Thyroid gland (tissue), 4 donors: ENCODE measurements around the gene RPAP2. TPM values are rescaled to one million over a fixed set of nuclear protein-coding genes. Genes with fewer than 3 reads are reported as not detected.

Experiments
- DNase-seq, 2 donors: peaks; one replicate each; pipeline ENCODE4 v3.0.0-alpha.2; 2019
- H3K27ac ChIP-seq, 3 donors: fragments of 200-600 bp; sonication (generic); 1 replicate in 2 of 3; 2 replicates in 1 of 3; pipeline ENCODE4 v1.5.1; 2016 to 2019; ENCODE audit warnings: mild to moderate bottlenecking in 1 of 3, moderate library complexity in 1 of 3
- H3K27me3 ChIP-seq: fragments of 200-600 bp; sonication (generic); one replicate; pipeline ENCODE4 v1.5.1; 2019
- H3K36me3 ChIP-seq, 2 donors: fragments of 200-600 bp; sonication (generic); one replicate each; pipeline ENCODE4 v1.5.1; 2016 to 2019
- H3K4me1 ChIP-seq, 2 donors: fragments of 200-600 bp; sonication (generic); one replicate each; pipeline ENCODE4 v1.5.1; 2017 to 2019
- H3K4me3 ChIP-seq, 3 donors: fragments of 200-600 bp; sonication (generic); replicated peaks in 1 of 3; 1 replicate in 2 of 3; 2 replicates in 1 of 3; pipeline ENCODE4 v1.5.1; 2016; ENCODE audit warnings: mild to moderate bottlenecking in 1 of 3
- H3K9me3 ChIP-seq: fragments of 200-600 bp; sonication (generic); one replicate; pipeline ENCODE4 v1.5.1; 2017
- CTCF ChIP-seq, 6 experiments: fragments of 200-600 bp in 3 of 6; fragments of 450-650 bp in 3 of 6; sonication (generic) in 3 of 6; IDR thresholded peaks; one replicate each; pipeline ENCODE4 v1.5.1; 2016 to 2019; ENCODE audit warnings: antibody characterized with exemption in 6 of 6, mild to moderate bottlenecking in 2 of 6, inconsistent platforms in 1 of 6, moderate library complexity in 1 of 6
- POLR2A ChIP-seq, 2 donors: fragments of 450-650 bp; IDR thresholded peaks; one replicate each; pipeline ENCODE4 v1.6.1; 2017; ENCODE audit warnings: antibody characterized with exemption in 2 of 2, mild to moderate bottlenecking in 2 of 2, moderate library complexity in 1 of 2
- WGBS, 2 donors: methylation state at CpG; one replicate each; pipeline ENCODE4 v1.1.5; 2017; 5-methylcytosine and 5-hydroxymethylcytosine counted together
- intact Hi-C: fragments of 100-400 bp; cut with DNase I; formaldehyde crosslinking; loops from one replicate; pipeline ENCODE4 v1.15.1; 2023
- small RNA-seq: library from RNA; depleted of rRNA; stranded (forward); fragments of <200 nt; gene quantifications from one replicate; pipeline ENCODE3, GENCODE V24; 2016
- total RNA-seq, 4 donors: library from RNA; depleted of rRNA; stranded (reverse); fragments of >200 nt; gene quantifications; one replicate each; pipeline ENCODE4 v1.2.3, GENCODE V29; 2016

Gene RPAP2
- total RNA-seq, 4 donors from 2014 or later, result 8.7 to 28.0 (median 17.6) TPM

GRCh38 chr1:92447976-92448375, 149.1 kb downstream of the RPAP2 start:
- no peak overlapping the region for H3K27ac ChIP-seq

More at GRCh38 chr1:92447976-92448375, 149.1 kb downstream of the RPAP2 start:
- no peak overlapping the region for H3K4me3 ChIP-seq
- intact Hi-C loops, result no loop called here
- H3K4me1 ChIP-seq, result no peaks in the 10 kb centered on the region
- no peak for DNase-seq
- H3K27me3 ChIP-seq, result no peaks in the 10 kb centered on the region
- 90 to 95% methylated on average over 2 of the region's 2 CpGs for WGBS, 2 donors
- H3K9me3 ChIP-seq, result no peaks in the 10 kb centered on the region
- no peak for TF ChIP-seq CTCF (IDR thresholded peaks at IDR 0.05)
- no peak for TF ChIP-seq POLR2A (IDR thresholded peaks at IDR 0.05)
- no peaks in the 10 kb centered on the region for H3K36me3 ChIP-seq

Small RNA genes within 50 kb of the gene (small RNA-seq; reads per million reads assigned to genes)
- not detected for gene RN7SL824P

Other genes starting within 250 kb of the RPAP2 start
- under 1 TPM in 1 of 4 donors, not detected in 3; 0.67 TPM for gene SETSIP, start 223.6 kb upstream of the RPAP2 start, total RNA-seq
- gene BTBD8, start 218.7 kb upstream of the RPAP2 start, total RNA-seq, result 10 to 100 TPM; 11.0 to 18.3 (median 15.9) TPM
- gene C1orf146, start 81.1 kb upstream of the RPAP2 start, total RNA-seq, result not detected
- 10 to 100 TPM; 15.2 to 18.8 (median 17.0) TPM for gene GLMN, start 72 bp upstream of the RPAP2 start, total RNA-seq
- 1 to 10 TPM in 1 of 4 donors, under 1 TPM in 3; 0.27 to 1.8 (median 0.47) TPM for gene GFI1, start 187.9 kb downstream of the RPAP2 start, total RNA-seq